ENCODE measurements around the gene C21orf58. TPM values are rescaled to one million over a fixed set of nuclear protein-coding genes. Genes with fewer than 3 reads are reported as not detected.

Gene C21orf58
- total RNA-seq, 2 experiments from 2014 or later: 112 to 141 TPM

- H3K27ac ChIP-seq (ENCODE audit: low read depth, low read length, poor library complexity, severe bottlenecking): no peak overlapping the region
- H4K20me1 ChIP-seq (ENCODE audit: insufficient read depth, low read length): peaks cover 8% of the 10 kb centered on the region; the same call in 1 of the 2 replicates
- POLR2A ChIA-PET: no interaction called here
- peaks cover 20% of the 10 kb centered on the region for H3K79me2 ChIP-seq (ENCODE audit: insufficient read depth, low read depth, low read length)
- peaks cover 20% of the 10 kb centered on the region for H3K36me3 ChIP-seq (ENCODE audit: insufficient read depth, low read length)
- H3K4me2 ChIP-seq (ENCODE audit: low read length): peak overlapping the region; percentile 37; the same call in 1 of the 2 replicates
- H2AFZ ChIP-seq (ENCODE audit: low read length): no peak overlapping the region
- no TSS peak for BruUV-seq (replicated peaks)
- no peak for DNase-seq (ENCODE audit: low spot score)
- peaks cover 30% of the 10 kb centered on the region for H3K4me1 ChIP-seq (ENCODE audit: insufficient read depth, low read length, poor library complexity, severe bottlenecking)
- TF ChIP-seq EZH2phosphoT487 (IDR thresholded peaks at IDR 0.05; ENCODE audit: borderline replicate concordance, low read depth, low read length): no peak
- no peak for TF ChIP-seq CTCF (conservative IDR thresholded peaks at IDR 0.05; ENCODE audit: low read length)
- peak overlapping the region; percentile 2 for H3K4me3 ChIP-seq (ENCODE audit: low read depth, low read length, poor library complexity, severe bottlenecking)
- H3K9me3 ChIP-seq (ENCODE audit: low read length): no peaks in the 10 kb centered on the region
- H3K9me2 ChIP-seq (ENCODE audit: insufficient read depth, low read length): no peaks in the 10 kb centered on the region
- intact Hi-C loops (cut with micrococcal nuclease; ENCODE audit: unreplicated experiment): loop anchor here (5.0 kb wide), 1 partner anchor 62 kb away; the partner anchor contains the start of gene LSS
- CTCF ChIA-PET (ENCODE audit: unreplicated experiment): interaction anchor here (0.6 kb wide), 1 partner anchor 48 kb away, joined by 4 read pairs; no protein-coding TSS in a partner anchor
Measured at GRCh38 chr21:46289655-46290179, 34.0 kb downstream of the C21orf58 start.

GRCh38 chr21:46287541-46287940 is 36.1 kb downstream of the C21orf58 start:
- no peaks in the 10 kb centered on the region for H3K9me3 ChIP-seq (ENCODE audit: low read length)
- no peaks in the 10 kb centered on the region for H3K9me2 ChIP-seq (ENCODE audit: insufficient read depth, low read length)
- intact Hi-C loops (cut with micrococcal nuclease; ENCODE audit: unreplicated experiment): loop anchor here (5.0 kb wide), 1 partner anchor 60 kb away; the partner anchor contains the start of gene LSS
- BruUV-seq (replicated peaks): no TSS peak
- ChIA-PET POLR2A (no interaction called here), CTCF (ENCODE audit: unreplicated experiment) (no interaction called here)
- H3K79me2 ChIP-seq (ENCODE audit: insufficient read depth, low read depth, low read length): peaks cover 42% of the 10 kb centered on the region
- no peak for DNase-seq (ENCODE audit: low spot score)
- H3K4me1 ChIP-seq (ENCODE audit: insufficient read depth, low read length, poor library complexity, severe bottlenecking): peaks cover 50% of the 10 kb centered on the region
- no peak overlapping the region for H3K27ac ChIP-seq (ENCODE audit: low read depth, low read length, poor library complexity, severe bottlenecking)
- no peak overlapping the region for H2AFZ ChIP-seq (ENCODE audit: low read length)
- peaks cover 25% of the 10 kb centered on the region; the same call in 1 of the 2 replicates for H4K20me1 ChIP-seq (ENCODE audit: insufficient read depth, low read length)
- H3K36me3 ChIP-seq (ENCODE audit: insufficient read depth, low read length): peaks cover 36% of the 10 kb centered on the region
- peak overlapping the region; percentile 78 for H3K4me3 ChIP-seq (ENCODE audit: low read depth, low read length, poor library complexity, severe bottlenecking)
- peak overlapping the region; percentile 86 for H3K4me2 ChIP-seq (ENCODE audit: low read length)
- TF ChIP-seq EZH2phosphoT487 (IDR thresholded peaks at IDR 0.05; ENCODE audit: borderline replicate concordance, low read depth, low read length): no peak
- no peak for TF ChIP-seq CTCF (conservative IDR thresholded peaks at IDR 0.05; ENCODE audit: low read length)

GRCh38 chr21:46286648-46287002 is 37.0 kb downstream of the C21orf58 start:
- Histone ChIP-seq H3K4me3 (ENCODE audit: low read depth, low read length, poor library complexity, severe bottlenecking) (peak overlapping the region; percentile 78), H3K4me2 (ENCODE audit: low read length) (peak overlapping the region; percentile 86), H3K79me2 (ENCODE audit: insufficient read depth, low read depth, low read length) (peaks cover 51% of the 10 kb centered on the region), H3K9me3 (ENCODE audit: low read length) (no peaks in the 10 kb centered on the region), H4K20me1 (ENCODE audit: insufficient read depth, low read length) (peaks cover 25% of the 10 kb centered on the region; the same call in 1 of the 2 replicates), H3K27ac (ENCODE audit: low read depth, low read length, poor library complexity, severe bottlenecking) (peak overlapping the region; percentile 78), H3K4me1 (ENCODE audit: insufficient read depth, low read length, poor library complexity, severe bottlenecking) (peaks cover 50% of the 10 kb centered on the region), H2AFZ (ENCODE audit: low read length) (peak overlapping the region; percentile 67; the same call in 1 of the 2 replicates), H3K9me2 (ENCODE audit: insufficient read depth, low read length) (no peaks in the 10 kb centered on the region), H3K36me3 (ENCODE audit: insufficient read depth, low read length) (peaks cover 35% of the 10 kb centered on the region)
- ChIA-PET POLR2A (no interaction called here), CTCF (ENCODE audit: unreplicated experiment) (no interaction called here)
- intact Hi-C loops (cut with micrococcal nuclease; ENCODE audit: unreplicated experiment): loop anchor here (1.0 to 5.0 kb wide), 2 partner anchors 38 to 59 kb away; partner anchors contain the start of genes LSS and PCNT
- DNase-seq (ENCODE audit: low spot score): no peak
- no TSS peak for BruUV-seq (replicated peaks)
- TF ChIP-seq CTCF (conservative IDR thresholded peaks at IDR 0.05; ENCODE audit: low read length) (no peak), EZH2phosphoT487 (IDR thresholded peaks at IDR 0.05; ENCODE audit: borderline replicate concordance, low read depth, low read length) (no peak)

Measured in OCI-LY7 (cell line).